Sigmoid colon (tissue), 4 donors: ENCODE data around the gene ACER2.

Experiments used
- CTCF ChIP-seq, 4 experiments: fragments of 450-650 bp in 3 of 4; fragments of 200-600 bp in 1 of 4; IDR thresholded peaks; one replicate each; pipeline ENCODE4 v1.5.1; 2016 to 2019; ENCODE audit warnings: antibody characterized with exemption in 4 of 4, mild to moderate bottlenecking in 3 of 4, moderate library complexity in 2 of 4
- EP300 ChIP-seq, 4 donors: sonication (generic); formaldehyde crosslinking; IDR thresholded peaks; one replicate each; pipeline ENCODE4 v1.6.1; 2017; ENCODE audit warnings: antibody characterized with exemption in 4 of 4
- POLR2A ChIP-seq, 2 donors: fragments of 450-650 bp; IDR thresholded peaks; one replicate each; pipeline ENCODE4 v1.6.1; 2016; ENCODE audit warnings: antibody characterized with exemption in 2 of 2, mild to moderate bottlenecking in 2 of 2, moderate library complexity in 2 of 2
- POLR2AphosphoS5 ChIP-seq, 4 donors: sonication (generic); formaldehyde crosslinking; IDR thresholded peaks; one replicate each; pipeline ENCODE4 v1.6.1; 2017; ENCODE audit warnings: antibody characterized with exemption in 4 of 4

DNA sequence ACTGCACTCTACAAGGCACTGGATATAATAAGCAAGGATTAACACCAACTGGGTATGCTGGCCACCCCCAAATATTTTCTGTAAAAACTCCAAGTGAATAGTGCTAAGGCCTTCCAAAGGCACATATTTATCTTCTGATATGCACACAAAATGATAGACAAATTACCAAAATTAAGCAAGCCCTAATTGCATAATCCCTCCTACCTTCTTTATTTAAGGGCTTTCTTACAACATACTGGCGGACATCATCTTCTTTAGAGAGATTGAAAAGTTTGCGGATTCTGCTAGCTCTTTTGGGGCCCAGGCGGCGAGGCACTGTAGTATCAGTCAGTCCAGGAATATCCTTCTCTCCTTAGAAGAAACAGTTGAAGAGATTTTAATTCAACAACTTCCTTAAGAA is 30.6 kb upstream of the ACER2 start:
- TF ChIP-seq CTCF (IDR thresholded peaks at IDR 0.05): no peak
- TF ChIP-seq EP300 (IDR thresholded peaks at IDR 0.05): no peak
- TF ChIP-seq POLR2A (IDR thresholded peaks at IDR 0.05): no peak
- no peak for TF ChIP-seq POLR2AphosphoS5 (IDR thresholded peaks at IDR 0.05)
